HL-60 (cell line): Measurements from ENCODE around the gene ORAI3.

Experiments
- DNase-seq, 2 experiments: peaks; one replicate each; pipeline ENCODE4 v3.0.0-alpha.2; 2010 to 2020; ENCODE audit warnings: low read depth in 1 of 2, low spot score in 1 of 2
- H3K27ac ChIP-seq: fragments of 250-450 bp; sonication (Bioruptor Pico); replicated peaks from 2 replicates; pipeline ENCODE4 v1.5.1; 2020; ENCODE audit warnings: mild to moderate bottlenecking, moderate library complexity
- H3K27me3 ChIP-seq: fragments of 250-450 bp; sonication (Bioruptor Pico); 2 replicates; pipeline ENCODE4 v1.5.1; 2021; ENCODE audit warnings: mild to moderate bottlenecking, moderate library complexity; ENCODE audit not compliant: insufficient read depth, poor library complexity, severe bottlenecking
- H3K4me3 ChIP-seq: replicated peaks from 2 replicates; pipeline ENCODE4 v1.5.1; 2011; ENCODE audit warnings: mild to moderate bottlenecking, control low read depth, low read length; ENCODE audit not compliant: insufficient read depth
- GABPA ChIP-seq: IDR thresholded peaks from 2 replicates; pipeline ENCODE4 v1.6.1; 2012; ENCODE audit warnings: low read depth
- POLR2AphosphoS5 ChIP-seq: IDR thresholded peaks from 2 replicates; pipeline ENCODE4 v1.6.1; 2012; ENCODE audit warnings: low read depth
- SPI1 ChIP-seq: IDR thresholded peaks from 2 replicates; pipeline ENCODE4 v1.6.1; 2012; ENCODE audit warnings: low read depth, mild to moderate bottlenecking, borderline replicate concordance
- TF ChIP-seq, protein P1 (sequence below): IDR thresholded peaks from 2 replicates; pipeline ENCODE4 v1.6.1; 2012; ENCODE audit warnings: low read depth; ENCODE audit not compliant: insufficient replicate concordance
- TF ChIP-seq, protein P2 (sequence below): IDR thresholded peaks from one replicate; pipeline ENCODE4 v1.5.1; 2011; ENCODE audit warnings: low read length, control low read depth, inconsistent platforms; ENCODE audit not compliant: insufficient read depth

The ORAI3 gene

DNA sequence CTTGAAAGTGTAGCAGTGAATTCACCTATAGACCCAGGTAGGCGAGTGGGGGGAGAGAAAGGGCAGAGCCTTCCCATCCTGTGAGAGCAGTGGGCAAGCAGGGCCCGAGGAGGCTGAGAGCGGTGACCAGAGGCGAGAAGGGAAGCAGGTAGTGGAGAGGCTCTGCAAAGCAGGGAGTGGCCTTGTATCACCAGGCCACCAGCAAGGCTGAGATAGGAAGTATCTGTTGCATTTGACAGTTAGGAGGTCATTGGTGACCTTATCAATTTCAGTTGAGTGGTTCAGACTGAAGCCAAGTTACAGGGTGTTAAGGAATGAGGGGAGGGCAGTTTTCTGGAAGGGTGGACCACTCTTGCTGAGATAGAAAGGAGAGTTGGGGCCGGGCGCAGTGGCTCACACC, 25.5 kb downstream of the ORAI3 start:
- no peak for DNase-seq
- no peak overlapping the region for H3K27ac ChIP-seq
- TF ChIP-seq, protein P1, sequence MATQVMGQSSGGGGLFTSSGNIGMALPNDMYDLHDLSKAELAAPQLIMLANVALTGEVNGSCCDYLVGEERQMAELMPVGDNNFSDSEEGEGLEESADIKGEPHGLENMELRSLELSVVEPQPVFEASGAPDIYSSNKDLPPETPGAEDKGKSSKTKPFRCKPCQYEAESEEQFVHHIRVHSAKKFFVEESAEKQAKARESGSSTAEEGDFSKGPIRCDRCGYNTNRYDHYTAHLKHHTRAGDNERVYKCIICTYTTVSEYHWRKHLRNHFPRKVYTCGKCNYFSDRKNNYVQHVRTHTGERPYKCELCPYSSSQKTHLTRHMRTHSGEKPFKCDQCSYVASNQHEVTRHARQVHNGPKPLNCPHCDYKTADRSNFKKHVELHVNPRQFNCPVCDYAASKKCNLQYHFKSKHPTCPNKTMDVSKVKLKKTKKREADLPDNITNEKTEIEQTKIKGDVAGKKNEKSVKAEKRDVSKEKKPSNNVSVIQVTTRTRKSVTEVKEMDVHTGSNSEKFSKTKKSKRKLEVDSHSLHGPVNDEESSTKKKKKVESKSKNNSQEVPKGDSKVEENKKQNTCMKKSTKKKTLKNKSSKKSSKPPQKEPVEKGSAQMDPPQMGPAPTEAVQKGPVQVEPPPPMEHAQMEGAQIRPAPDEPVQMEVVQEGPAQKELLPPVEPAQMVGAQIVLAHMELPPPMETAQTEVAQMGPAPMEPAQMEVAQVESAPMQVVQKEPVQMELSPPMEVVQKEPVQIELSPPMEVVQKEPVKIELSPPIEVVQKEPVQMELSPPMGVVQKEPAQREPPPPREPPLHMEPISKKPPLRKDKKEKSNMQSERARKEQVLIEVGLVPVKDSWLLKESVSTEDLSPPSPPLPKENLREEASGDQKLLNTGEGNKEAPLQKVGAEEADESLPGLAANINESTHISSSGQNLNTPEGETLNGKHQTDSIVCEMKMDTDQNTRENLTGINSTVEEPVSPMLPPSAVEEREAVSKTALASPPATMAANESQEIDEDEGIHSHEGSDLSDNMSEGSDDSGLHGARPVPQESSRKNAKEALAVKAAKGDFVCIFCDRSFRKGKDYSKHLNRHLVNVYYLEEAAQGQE = no peak
- no peak for TF ChIP-seq SPI1
- no peak for TF ChIP-seq GABPA
- 0 out of 2 replicates have a peak, but pooled peaks have one; percentile 17 for TF ChIP-seq POLR2AphosphoS5
- TF ChIP-seq, protein P2, sequence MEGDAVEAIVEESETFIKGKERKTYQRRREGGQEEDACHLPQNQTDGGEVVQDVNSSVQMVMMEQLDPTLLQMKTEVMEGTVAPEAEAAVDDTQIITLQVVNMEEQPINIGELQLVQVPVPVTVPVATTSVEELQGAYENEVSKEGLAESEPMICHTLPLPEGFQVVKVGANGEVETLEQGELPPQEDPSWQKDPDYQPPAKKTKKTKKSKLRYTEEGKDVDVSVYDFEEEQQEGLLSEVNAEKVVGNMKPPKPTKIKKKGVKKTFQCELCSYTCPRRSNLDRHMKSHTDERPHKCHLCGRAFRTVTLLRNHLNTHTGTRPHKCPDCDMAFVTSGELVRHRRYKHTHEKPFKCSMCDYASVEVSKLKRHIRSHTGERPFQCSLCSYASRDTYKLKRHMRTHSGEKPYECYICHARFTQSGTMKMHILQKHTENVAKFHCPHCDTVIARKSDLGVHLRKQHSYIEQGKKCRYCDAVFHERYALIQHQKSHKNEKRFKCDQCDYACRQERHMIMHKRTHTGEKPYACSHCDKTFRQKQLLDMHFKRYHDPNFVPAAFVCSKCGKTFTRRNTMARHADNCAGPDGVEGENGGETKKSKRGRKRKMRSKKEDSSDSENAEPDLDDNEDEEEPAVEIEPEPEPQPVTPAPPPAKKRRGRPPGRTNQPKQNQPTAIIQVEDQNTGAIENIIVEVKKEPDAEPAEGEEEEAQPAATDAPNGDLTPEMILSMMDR = no peak
- H3K27me3 ChIP-seq = no peaks in the 10 kb centered on the region
- no peak overlapping the region for H3K4me3 ChIP-seq

DNA sequence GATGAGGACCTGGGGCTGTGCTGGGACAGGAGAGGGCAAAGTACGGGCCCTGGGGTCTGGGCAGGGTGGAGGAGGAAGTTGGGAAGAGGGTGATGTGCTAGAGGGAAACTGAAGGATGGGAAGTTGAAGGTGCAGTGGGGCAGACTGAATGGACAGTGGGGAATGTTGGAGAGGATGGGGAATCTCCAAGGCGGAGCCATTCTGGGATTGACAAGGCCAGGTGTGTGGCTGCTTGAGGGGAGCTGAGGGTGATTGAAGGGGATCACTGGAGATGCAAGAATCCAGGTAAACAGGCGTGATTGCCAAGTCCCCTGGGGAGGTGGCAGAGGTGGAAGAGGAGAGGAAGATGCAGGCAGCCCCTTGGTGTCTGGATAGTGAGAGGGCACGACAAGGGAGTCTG, 27.6 kb downstream of the ORAI3 start:
- Histone ChIP-seq H3K27me3 (no peaks in the 10 kb centered on the region), H3K27ac (no peak overlapping the region), H3K4me3 (no peak overlapping the region)
- no peak for DNase-seq
- TF ChIP-seq GABPA (no peak), POLR2AphosphoS5 (no peak), SPI1 (no peak)
- TF ChIP-seq, protein P2 = no peak
- TF ChIP-seq, protein P1 = no peak

DNA sequence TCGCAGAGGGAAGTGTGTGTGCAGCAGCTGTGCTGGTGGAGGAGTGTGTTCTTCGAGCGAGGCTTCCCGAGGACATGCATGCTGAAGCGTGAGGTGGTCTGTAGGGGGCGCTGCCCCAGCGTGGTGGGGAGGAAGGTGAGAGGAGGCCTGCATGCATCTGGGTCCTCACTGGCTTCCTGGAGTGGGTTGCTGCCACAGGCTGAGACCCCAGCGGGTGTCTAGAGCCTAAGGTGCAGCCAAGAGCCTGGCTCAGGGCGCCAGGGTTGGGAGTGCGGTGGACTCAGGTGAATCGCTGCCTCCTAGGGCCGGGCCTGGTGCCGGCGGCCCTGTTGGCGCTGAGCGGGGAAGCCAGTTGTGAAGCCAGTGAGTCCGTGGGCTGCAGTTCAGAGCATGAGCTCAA, 28.6 kb downstream of the ORAI3 start:
- no peaks in the 10 kb centered on the region for H3K27me3 ChIP-seq
- no peak overlapping the region for H3K27ac ChIP-seq
- no peak for DNase-seq
- H3K4me3 ChIP-seq = no peak overlapping the region
- TF ChIP-seq, protein P2 = peak; percentile 1
- TF ChIP-seq, protein P1 = no peak
